ENCODE data around the gene DAP3. TPM values are rescaled to one million over a fixed set of nuclear protein-coding genes. Genes with fewer than 3 reads are reported as not detected.
A peak's percentile ranks its signal among the peaks of the same experiment; 100 is the strongest.
"Not testable (repeated sequence)": the region's sequence is repeated elsewhere in the genome, so short reads cannot be mapped to it uniquely, and the experiment has no call there.

The DAP3 gene
- total RNA-seq, 1 experiment from 2014 or later, result 89.3 TPM

DNA sequence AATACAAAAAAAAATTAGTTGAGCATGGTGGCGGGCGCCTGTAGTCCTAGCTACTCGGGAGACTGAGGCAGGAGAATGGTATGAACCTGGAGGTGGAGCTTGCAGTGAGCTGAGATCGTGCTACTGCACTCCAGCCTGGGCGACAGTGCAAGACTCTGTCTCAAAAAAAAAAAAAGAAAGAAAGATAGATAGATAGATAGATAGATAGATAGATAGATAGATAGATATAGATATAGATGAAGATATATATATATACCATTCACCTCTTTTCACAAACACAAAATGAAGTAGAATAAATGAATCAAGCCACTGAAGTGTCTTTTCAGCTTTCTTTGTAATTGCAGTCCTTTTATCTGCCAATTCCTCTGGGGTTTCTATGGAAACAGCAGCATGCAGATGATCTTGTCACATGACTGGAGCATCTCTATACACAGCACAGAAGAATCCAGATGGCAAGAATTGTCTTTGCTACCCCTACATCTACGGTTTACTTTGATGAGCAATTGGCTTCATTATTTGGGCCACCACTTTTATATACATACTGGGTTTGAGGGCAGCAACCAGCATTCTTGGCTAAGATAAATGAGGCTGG is 29.7 kb downstream of the DAP3 start:
- H3K4me3 ChIP-seq; H3K9me3 ChIP-seq (replicated peaks); DNase-seq; H3K27me3 ChIP-seq; H3K4me1 ChIP-seq; H3K27ac ChIP-seq: not testable (repeated sequence)
- peaks cover 14% of the 10 kb centered on the region; the same call in 1 of the 2 replicates for H3K36me3 ChIP-seq

- peaks cover 14% of the 10 kb centered on the region; the same call in 1 of the 2 replicates for H3K36me3 ChIP-seq
- H3K27ac ChIP-seq, result no peak overlapping the region
- DNase-seq, result no peak
Measured at GRCh38 chr1:155719703-155720102, 30.8 kb downstream of the DAP3 start.

DNA sequence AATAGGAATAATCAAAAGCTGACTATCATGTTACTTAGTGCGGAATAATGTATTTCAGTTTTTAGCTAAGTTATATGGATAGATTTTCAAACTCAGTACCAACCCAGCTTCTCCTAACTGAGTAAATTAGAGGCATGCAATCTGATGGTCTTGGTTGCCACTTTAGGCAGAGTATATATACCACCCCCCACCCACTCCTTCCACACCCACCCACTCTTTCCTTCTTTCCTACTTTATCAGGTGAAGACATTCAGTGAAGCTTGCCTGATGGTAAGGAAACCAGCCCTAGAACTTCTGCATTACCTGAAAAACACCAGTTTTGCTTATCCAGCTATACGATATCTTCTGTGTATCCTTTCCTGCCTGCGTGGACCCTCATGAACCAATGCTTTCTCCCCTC is 36.3 kb downstream of the DAP3 start:
- Histone ChIP-seq H3K9me3 (replicated peaks) (no peaks in the 10 kb centered on the region), H3K27ac (no peak overlapping the region), H3K36me3 (peaks cover 17% of the 10 kb centered on the region; the same call in 1 of the 2 replicates), H3K27me3 (no peaks in the 10 kb centered on the region), H3K4me3 (no peak overlapping the region), H3K4me1 (no peaks in the 10 kb centered on the region)
- no peak for DNase-seq

More at GRCh38 chr1:155719703-155720102, 30.8 kb downstream of the DAP3 start:
- no peaks in the 10 kb centered on the region for H3K27me3 ChIP-seq
- H3K4me1 ChIP-seq, result no peaks in the 10 kb centered on the region
- H3K4me3 ChIP-seq, result no peak overlapping the region
- H3K9me3 ChIP-seq (replicated peaks), result no peaks in the 10 kb centered on the region

DNA sequence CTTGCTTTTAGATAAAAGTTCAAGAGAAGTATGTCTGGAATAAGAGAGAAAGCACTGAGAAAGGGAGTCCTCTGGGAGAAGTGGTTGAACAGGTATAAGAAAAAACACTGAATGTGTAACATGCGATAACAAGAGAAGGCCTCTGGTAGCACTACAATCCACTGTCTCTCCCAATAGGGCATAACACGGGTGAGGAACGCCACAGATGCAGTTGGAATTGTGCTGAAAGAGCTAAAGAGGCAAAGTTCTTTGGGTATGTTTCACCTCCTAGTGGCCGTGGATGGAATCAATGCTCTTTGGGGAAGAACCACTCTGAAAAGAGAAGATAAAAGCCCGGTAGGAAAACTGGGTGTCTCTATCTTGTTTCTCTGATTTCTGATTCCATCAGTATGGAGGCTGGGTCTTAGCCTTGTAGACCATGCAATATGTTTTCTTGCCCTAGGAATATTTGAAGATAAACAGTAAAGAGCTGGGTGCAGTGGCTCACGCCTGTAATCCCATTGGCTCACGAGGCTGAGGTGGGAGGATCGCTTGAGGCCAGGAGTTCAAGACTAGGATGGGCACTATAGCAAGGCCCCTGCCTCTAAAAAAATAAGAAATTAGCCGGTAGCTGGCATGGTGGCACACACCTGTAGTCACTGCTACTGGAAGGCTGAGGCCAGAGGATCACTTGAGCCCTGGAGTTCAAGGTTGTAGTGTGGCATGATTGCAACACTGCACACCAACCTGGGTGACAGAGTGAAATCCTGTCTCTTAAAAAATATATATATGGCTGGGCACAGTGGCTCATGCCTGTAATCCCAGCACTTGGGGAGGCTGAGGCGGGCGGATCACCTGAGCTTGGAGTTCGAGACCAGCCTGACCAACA is 40.4 kb downstream of the DAP3 start:
- Histone ChIP-seq H3K4me1 (no peaks in the 10 kb centered on the region), H3K36me3 (peaks cover 13% of the 10 kb centered on the region; the same call in 1 of the 2 replicates), H3K4me3 (no peak overlapping the region), H3K27me3 (no peaks in the 10 kb centered on the region), H3K27ac (no peak overlapping the region), H3K9me3 (replicated peaks) (no peaks in the 10 kb centered on the region)
- DNase-seq, result peak; percentile 51 to 75

DNA sequence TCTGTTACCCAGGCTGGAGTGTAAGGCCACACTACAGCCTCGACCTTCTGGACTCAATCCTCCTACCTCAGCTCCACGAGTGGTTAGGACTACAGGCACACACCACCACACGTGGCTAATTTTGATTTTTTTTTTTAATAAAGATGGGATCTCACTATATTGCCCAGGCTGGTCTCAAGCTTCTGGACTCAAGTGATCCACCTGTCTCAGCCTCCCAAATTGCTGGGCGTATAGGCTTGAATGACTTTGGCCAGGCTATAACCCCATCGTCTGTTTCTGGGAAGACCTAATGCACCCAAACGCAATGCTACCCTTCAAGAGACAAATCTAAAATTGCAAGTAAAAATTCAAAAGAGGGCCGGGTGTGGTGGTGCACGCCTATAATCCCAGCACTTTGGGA is 52.1 kb downstream of the DAP3 start:
- Histone ChIP-seq H3K4me1 (no peaks in the 10 kb centered on the region), H3K27me3 (no peaks in the 10 kb centered on the region), H3K4me3 (no peak overlapping the region), H3K36me3 (peaks cover 7% of the 10 kb centered on the region), H3K27ac (no peak overlapping the region), H3K9me3 (replicated peaks) (no peaks in the 10 kb centered on the region)
- no peak for DNase-seq

DNA sequence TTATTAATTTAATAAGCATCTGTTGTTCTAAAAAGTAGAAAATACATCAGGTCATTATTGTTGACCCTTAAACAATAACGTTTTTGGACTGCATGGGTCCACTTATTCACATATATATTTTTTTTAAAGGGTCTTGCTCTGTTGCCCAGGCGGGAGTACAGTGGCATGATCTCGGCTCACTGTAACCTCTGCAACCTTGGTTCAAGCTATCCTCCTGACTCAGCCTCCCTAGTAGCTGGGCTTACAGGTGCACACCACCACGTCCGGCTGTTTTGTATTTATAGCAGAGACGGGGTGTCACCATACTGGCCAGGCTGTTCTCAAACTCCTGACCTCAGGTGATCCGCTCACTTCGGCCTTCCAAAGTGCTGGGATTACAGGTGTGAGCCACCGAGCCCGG is 53.0 kb downstream of the DAP3 start:
- H3K27ac ChIP-seq, result no peak overlapping the region
- H3K36me3 ChIP-seq, result peaks cover 7% of the 10 kb centered on the region
- H3K4me1 ChIP-seq, result no peaks in the 10 kb centered on the region
- no peaks in the 10 kb centered on the region for H3K9me3 ChIP-seq (replicated peaks)
- DNase-seq, result no peak
- no peak overlapping the region for H3K4me3 ChIP-seq
- H3K27me3 ChIP-seq, result no peaks in the 10 kb centered on the region

DNA sequence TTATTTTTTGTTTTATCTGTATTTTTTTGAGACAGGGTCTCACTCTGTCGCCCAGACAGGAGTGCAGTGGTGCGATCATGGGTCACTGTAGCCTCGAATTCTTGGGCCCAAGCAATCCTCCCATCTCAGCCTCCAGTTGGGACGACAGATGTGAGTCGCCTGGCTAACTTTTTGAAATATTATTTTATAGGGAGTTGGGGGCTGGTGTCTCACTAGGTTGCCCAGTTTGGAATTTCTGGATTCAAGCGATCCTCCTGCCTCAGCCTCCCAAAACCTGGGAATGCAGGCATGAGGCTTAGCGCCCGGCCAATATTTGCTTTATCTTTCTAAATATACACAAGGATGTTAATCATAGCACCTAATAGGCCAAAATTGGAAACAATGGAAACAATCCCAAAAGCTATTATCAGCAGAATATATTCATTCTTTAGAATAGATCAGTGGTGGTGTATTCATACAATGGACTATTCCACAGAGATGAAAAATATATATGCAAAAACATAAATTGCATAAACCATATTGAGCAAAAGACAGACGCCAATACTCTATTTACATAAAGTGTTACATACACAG is 55.9 kb downstream of the DAP3 start:
- H3K27me3 ChIP-seq, result no peaks in the 10 kb centered on the region
- peak overlapping the region; percentile 64 for H3K4me3 ChIP-seq
- no peaks in the 10 kb centered on the region for H3K9me3 ChIP-seq (replicated peaks)
- H3K4me1 ChIP-seq, result no peaks in the 10 kb centered on the region
- no peak for DNase-seq
- peaks cover 4% of the 10 kb centered on the region; the same call in 1 of the 2 replicates for H3K36me3 ChIP-seq
- peak overlapping the region; percentile 30 for H3K27ac ChIP-seq

- not testable (repeated sequence) for H3K9me3 ChIP-seq (replicated peaks); H3K4me1 ChIP-seq; H3K36me3 ChIP-seq; H3K27me3 ChIP-seq
- peak; percentile 97 for DNase-seq
- H3K4me3 ChIP-seq, result peak overlapping the region; percentile 64
- H3K27ac ChIP-seq, result peak overlapping the region; percentile 30
Measured at GRCh38 chr1:155745284-155746228, 56.7 kb downstream of the DAP3 start.

- not testable (repeated sequence) for H3K27me3 ChIP-seq; H3K9me3 ChIP-seq (replicated peaks); H3K27ac ChIP-seq; DNase-seq; H3K4me3 ChIP-seq; H3K4me1 ChIP-seq
- peaks cover 10% of the 10 kb centered on the region; the same call in 1 of the 2 replicates for H3K36me3 ChIP-seq
Measured at GRCh38 chr1:155747586-155747985, 58.7 kb downstream of the DAP3 start.

DNA sequence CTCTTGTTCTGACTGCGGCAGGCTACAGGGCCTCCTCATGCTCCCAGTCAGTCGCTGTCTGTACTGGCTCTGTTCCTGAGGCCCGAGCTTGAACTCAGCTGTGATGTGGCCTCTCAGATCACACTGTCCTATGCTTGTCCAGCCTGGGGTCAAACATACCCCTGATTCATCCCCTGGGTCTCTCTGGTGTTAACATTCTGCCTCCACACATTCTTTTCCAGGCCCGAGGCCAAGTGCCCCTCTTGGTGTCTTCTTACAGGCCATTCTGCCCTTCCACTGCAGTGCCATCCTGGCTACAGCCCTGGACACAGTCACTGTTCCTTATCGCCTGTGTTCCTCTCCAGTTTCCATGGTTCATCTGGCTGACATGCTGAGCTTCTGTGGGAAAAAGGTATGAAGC is 59.2 kb downstream of the DAP3 start:
- not testable (repeated sequence) for H3K4me3 ChIP-seq; H3K4me1 ChIP-seq; H3K27me3 ChIP-seq; H3K9me3 ChIP-seq (replicated peaks); DNase-seq; H3K27ac ChIP-seq
- peaks cover 10% of the 10 kb centered on the region; the same call in 1 of the 2 replicates for H3K36me3 ChIP-seq

- not testable (repeated sequence) for H3K4me3 ChIP-seq; DNase-seq; H3K27me3 ChIP-seq; H3K27ac ChIP-seq; H3K9me3 ChIP-seq (replicated peaks); H3K4me1 ChIP-seq
- H3K36me3 ChIP-seq, result peaks cover 44% of the 10 kb centered on the region; the same call in 1 of the 2 replicates
Measured at GRCh38 chr1:155759017-155759416, 70.1 kb downstream of the DAP3 start.

DNA sequence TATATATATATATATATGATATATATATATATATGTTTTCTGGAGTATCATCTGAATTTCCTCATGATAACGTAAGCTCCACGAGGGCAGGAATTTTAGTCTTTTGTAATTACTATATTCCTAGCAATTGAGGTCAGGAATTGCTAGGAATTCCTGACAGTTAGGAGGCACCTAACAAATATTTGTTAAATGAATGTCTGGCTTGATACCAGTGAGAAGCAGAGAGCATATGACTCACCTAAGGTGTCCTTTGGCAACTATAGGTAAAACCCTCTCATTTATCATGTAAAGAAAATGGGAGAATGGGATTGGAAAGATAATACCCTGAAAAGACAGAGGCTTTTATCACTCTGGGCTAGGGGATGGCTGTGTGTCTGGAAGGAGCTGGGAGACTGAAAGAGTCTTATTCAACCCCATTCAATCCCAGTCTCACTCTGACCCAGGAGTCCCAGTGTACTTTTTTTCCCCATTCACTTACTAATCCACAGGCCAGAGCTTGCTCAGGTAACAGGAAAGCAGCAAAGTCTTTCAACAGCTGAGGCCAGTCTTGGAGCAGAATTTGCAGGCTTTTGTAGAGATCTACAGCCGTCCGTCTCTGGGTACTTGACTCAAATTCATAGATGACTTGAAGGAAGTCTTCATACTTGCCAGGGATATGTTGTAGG is 71.2 kb downstream of the DAP3 start:
- Histone ChIP-seq H3K27me3 (no peaks in the 10 kb centered on the region), H3K4me3 (no peak overlapping the region), H3K4me1 (no peaks in the 10 kb centered on the region), H3K9me3 (replicated peaks) (no peaks in the 10 kb centered on the region), H3K36me3 (peaks cover 49% of the 10 kb centered on the region), H3K27ac (no peak overlapping the region)
- no peak for DNase-seq

DNA sequence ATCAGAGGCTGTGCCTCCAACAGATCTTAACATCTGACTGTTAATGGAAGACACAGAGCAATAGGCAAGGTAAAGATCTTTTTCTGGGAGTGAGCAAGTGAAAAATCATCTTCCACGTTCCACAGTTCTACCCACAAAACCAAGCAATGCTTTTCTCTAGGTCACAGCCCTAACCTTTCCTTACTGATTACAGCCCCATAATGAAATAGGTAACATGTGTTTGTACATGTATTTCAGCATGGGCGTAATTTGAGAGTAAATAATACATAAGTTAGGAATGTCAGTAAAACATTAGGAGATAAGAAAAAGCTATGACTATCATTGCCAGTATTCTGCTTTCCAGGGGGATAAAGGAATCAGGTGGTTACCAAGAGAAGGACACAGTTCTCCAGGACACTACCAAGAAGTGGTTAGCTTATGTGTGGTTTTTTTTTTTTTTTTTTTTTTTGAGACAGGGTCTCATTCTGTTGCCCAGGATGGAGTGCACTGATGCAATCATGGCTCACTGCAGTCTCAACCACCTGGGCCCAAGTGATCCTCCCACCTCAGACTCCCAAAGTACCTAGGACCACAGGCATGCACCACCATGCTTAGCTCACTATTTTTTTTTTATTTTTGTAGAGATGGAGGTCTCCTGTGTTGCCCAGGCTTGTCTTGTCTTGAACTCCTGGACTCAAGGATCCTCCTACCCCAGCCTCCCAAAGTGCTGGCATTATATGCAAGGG is 72.0 kb downstream of the DAP3 start:
- peaks cover 50% of the 10 kb centered on the region for H3K36me3 ChIP-seq
- no peak overlapping the region for H3K4me3 ChIP-seq
- no peak for DNase-seq

More for the DNA sequence above, 72.0 kb downstream of the DAP3 start:
- no peaks in the 10 kb centered on the region for H3K4me1 ChIP-seq
- no peak overlapping the region for H3K27ac ChIP-seq
- no peaks in the 10 kb centered on the region for H3K27me3 ChIP-seq
- H3K9me3 ChIP-seq (replicated peaks), result no peaks in the 10 kb centered on the region
